IMR-90 (cell line): ENCODE data around the gene SSR1. TPM values are rescaled to one million over a fixed set of nuclear protein-coding genes. Genes with fewer than 3 reads are reported as not detected.
A peak's percentile ranks its signal among the peaks of the same experiment; 100 is the strongest.

Experiments used
- ATAC-seq: fragments of 200-7000 bp; cut with Tn5 transposase; 2 replicates; pipeline ENCODE4 v1.9.1; 2020; ENCODE audit warnings: low read depth, mild to moderate bottlenecking, moderate library complexity
- BruUV-seq: library from RNA; stranded (reverse); fragments of 400-500 nt; replicated peaks from 2 replicates; lab custom pipeline; 2021; lab: Mats Ljungman, UMichigan
- CTCF ChIA-PET: fragments of 300-600 bp; formaldehyde crosslinking; extraction: SDS; loops from one replicate; lab custom pipeline; 2021; ENCODE audit warnings: antibody characterized with exemption; lab: Yijun Ruan, JAX
- POLR2A ChIA-PET: fragments of 300-600 bp; sonication (Branson Sonifier 250); formaldehyde crosslinking; loops from one replicate; lab custom pipeline; 2022; ENCODE audit warnings: antibody characterized with exemption; ENCODE audit not compliant: unreplicated experiment; lab: Charles Lee
- DNase-seq: peaks from one replicate; pipeline ENCODE4 v3.0.0; 2013
- H2AFZ ChIP-seq: replicated peaks from 2 replicates; pipeline ENCODE3; 2013; ENCODE audit warnings: low read length, mild to moderate bottlenecking; ENCODE audit not compliant: poor library complexity
- H2AK5ac ChIP-seq: 2 replicates; pipeline ENCODE4 v1.6.1; 2013; ENCODE audit warnings: low read depth, low read length, inconsistent platforms
- H2AK9ac ChIP-seq: replicated peaks from 2 replicates; pipeline ENCODE3; 2013; ENCODE audit warnings: mild to moderate bottlenecking, low read depth, low read length, moderate library complexity; ENCODE audit not compliant: poor library complexity
- H2BK120ac ChIP-seq: 2 replicates; pipeline ENCODE4 v1.6.1; 2013; ENCODE audit warnings: low read depth, low read length, inconsistent platforms
- H2BK15ac ChIP-seq: 3 replicates; pipeline ENCODE4 v1.6.1; 2013; ENCODE audit warnings: low read depth, low read length, inconsistent platforms
- H2BK20ac ChIP-seq: 2 replicates; pipeline ENCODE4 v1.6.1; 2013; ENCODE audit warnings: low read depth, mild to moderate bottlenecking, inconsistent platforms, low read length, moderate library complexity
- H2BK5ac ChIP-seq: 2 replicates; pipeline ENCODE4 v1.6.1; 2013; ENCODE audit warnings: mild to moderate bottlenecking, low read depth, low read length, inconsistent platforms; ENCODE audit not compliant: poor library complexity, severe bottlenecking
- H3K14ac ChIP-seq: replicated peaks from 2 replicates; pipeline ENCODE4 v1.6.1; 2013; ENCODE audit warnings: low read depth, low read length, inconsistent platforms
- H3K18ac ChIP-seq: 2 replicates; pipeline ENCODE4 v1.6.1; 2013; ENCODE audit warnings: low read depth, low read length, control low read depth
- H3K23ac ChIP-seq: 2 replicates; pipeline ENCODE4 v1.6.1; 2013; ENCODE audit warnings: low read depth, low read length, inconsistent platforms
- H3K27ac ChIP-seq: 2 replicates; pipeline ENCODE4 v1.5.1; 2013; ENCODE audit warnings: mild to moderate bottlenecking, control low read depth, low read length; ENCODE audit not compliant: insufficient read depth
- H3K27me3 ChIP-seq: 2 replicates; pipeline ENCODE4 v1.6.1; 2013; ENCODE audit warnings: low read length; ENCODE audit not compliant: control insufficient read depth, insufficient read depth
- H3K36me3 ChIP-seq: 2 replicates; pipeline ENCODE4 v1.6.1; 2013; ENCODE audit warnings: low read length, mixed read lengths; ENCODE audit not compliant: control insufficient read depth, insufficient read depth
- H3K4ac ChIP-seq: 2 replicates; pipeline ENCODE4 v1.6.1; 2013; ENCODE audit warnings: low read depth, low read length, inconsistent platforms
- H3K4me1 ChIP-seq: 2 replicates; pipeline ENCODE4 v1.6.1; 2013; ENCODE audit warnings: low read length, mixed read lengths; ENCODE audit not compliant: control insufficient read depth, insufficient read depth
- H3K4me2 ChIP-seq: 2 replicates; pipeline ENCODE4 v1.6.1; 2013; ENCODE audit warnings: low read depth, mild to moderate bottlenecking, control low read depth, low read length, moderate library complexity
- H3K4me3 ChIP-seq: 2 replicates; pipeline ENCODE4 v1.5.1; 2013; ENCODE audit warnings: low read depth, mild to moderate bottlenecking, control low read depth, low read length, moderate library complexity; ENCODE audit not compliant: insufficient read depth
- H3K56ac ChIP-seq: 2 replicates; pipeline ENCODE4 v1.6.1; 2013; ENCODE audit warnings: low read length, inconsistent platforms; ENCODE audit not compliant: insufficient read depth; ENCODE audit errors: extremely low read depth
- H3K79me1 ChIP-seq, 2 experiments: 2 replicates each; pipeline ENCODE4 v1.6.1; 2013; ENCODE audit warnings: low read length in 2 of 2, inconsistent platforms in 1 of 2, low read depth in 1 of 2
- H3K9ac ChIP-seq: 2 replicates; pipeline ENCODE4 v1.6.1; 2013; ENCODE audit warnings: low read depth, low read length, control low read depth
- H3K9me1 ChIP-seq: 2 replicates; pipeline ENCODE4 v1.6.1; 2013; ENCODE audit warnings: low read length, inconsistent platforms; ENCODE audit not compliant: insufficient read depth
- H3K9me3 ChIP-seq: 2 replicates; pipeline ENCODE4 v1.6.1; 2013; ENCODE audit warnings: low read length; ENCODE audit not compliant: control insufficient read depth, insufficient read depth
- H4K20me1 ChIP-seq: 2 replicates; pipeline ENCODE4 v1.6.1; 2013; ENCODE audit warnings: low read length, inconsistent platforms; ENCODE audit not compliant: insufficient read depth
- H4K5ac ChIP-seq: 2 replicates; pipeline ENCODE4 v1.6.1; 2013; ENCODE audit warnings: mild to moderate bottlenecking, low read depth, low read length, control low read depth
- H4K8ac ChIP-seq, 2 experiments: 2 replicates each; pipeline ENCODE4 v1.6.1; 2013; ENCODE audit warnings: low read depth in 2 of 2, low read length in 2 of 2, control low read depth in 1 of 2, inconsistent platforms in 1 of 2
- H4K91ac ChIP-seq: 2 replicates; pipeline ENCODE4 v1.6.1; 2013; ENCODE audit warnings: low read depth, low read length, inconsistent platforms; ENCODE audit not compliant: insufficient read depth
- BHLHE40 ChIP-seq: fragments of 150-350 bp; IDR thresholded peaks from 2 replicates; pipeline ENCODE4 v1.6.1; 2016; ENCODE audit warnings: mild to moderate bottlenecking, low read depth, low read length
- CHD1 ChIP-seq: IDR thresholded peaks from 2 replicates; pipeline ENCODE4 v1.6.1; 2012; ENCODE audit warnings: low read depth, low read length, improper control_type of control experiment
- CTCF ChIP-seq: conservative IDR thresholded peaks from 2 replicates; pipeline ENCODE4 v1.5.1; 2012; ENCODE audit warnings: mild to moderate bottlenecking, low read depth, low read length, improper control_type of control experiment
- FOS ChIP-seq: fragments of 150-350 bp; IDR thresholded peaks from 2 replicates; pipeline ENCODE4 v1.6.1; 2016; ENCODE audit warnings: low read depth, low read length
- MAFK ChIP-seq: IDR thresholded peaks from 2 replicates; pipeline ENCODE4 v1.6.1; 2012; ENCODE audit warnings: low read depth, low read length, improper control_type of control experiment
- WGBS, 2 experiments: methylation state at CpG; one replicate each; pipeline versions ENCODE4 v1.1.5 to v1.1.7; 2013; ENCODE audit warnings: missing lambda C conversion rate in 2 of 2; ENCODE audit not compliant: insufficient read length in 1 of 2; ENCODE audit errors: extremely low coverage in 2 of 2; 5-methylcytosine and 5-hydroxymethylcytosine counted together
- dilution Hi-C: fragments of 300-500 bp; cut with HindIII; formaldehyde crosslinking; loops from one replicate; pipeline ENCODE4 v1.14.3; 2018; ENCODE audit warnings: low sequenced_read_pairs; ENCODE audit not compliant: unreplicated experiment
- in situ Hi-C: fragments of 300-500 bp; cut with MboI; formaldehyde crosslinking; loops from 3 replicates; pipeline ENCODE4 v1.14.3; 2019; ENCODE audit warnings: low sequenced_read_pairs, inconsistent platforms, mixed read lengths
- intact Hi-C: fragments of 100-400 bp; cut with micrococcal nuclease; formaldehyde crosslinking; loops from 2 replicates; pipeline ENCODE4 v1.10.0; 2022
- polyA plus RNA-seq, 3 experiments: library from polyadenylated mRNA; depleted of rRNA; stranded (reverse); fragments of >200 nt; gene quantifications; 2 replicates each; pipeline ENCODE4 v1.2.3, GENCODE V29; 2012; ENCODE audit warnings: low replicate concordance in 1 of 3
- total RNA-seq: library from RNA; depleted of rRNA; stranded (reverse); fragments of >200 nt; gene quantifications from 2 replicates; pipeline ENCODE4 v1.2.3, GENCODE V29; 2012

SSR1 gene
- total and polyA plus RNA-seq, 2 of the 4 experiments (the other 2 are of a cell fraction), result 110 to 120 TPM

- in situ Hi-C loops, result loop anchor here (10.0 kb wide), 1 partner anchor 568 kb away; no protein-coding TSS in a partner anchor
- Histone ChIP-seq H2BK20ac (no peak overlapping the region), H4K20me1 (peaks cover 23% of the 10 kb centered on the region), H3K27me3 (no peaks in the 10 kb centered on the region), H3K4me2 (no peak overlapping the region), H3K9ac (peak overlapping the region; percentile 47; the same call in 1 of the 2 replicates), H3K36me3 (peaks cover 30% of the 10 kb centered on the region), H2BK15ac (no peak overlapping the region), H2AK9ac (no peak overlapping the region), H3K9me1 (peaks cover 5% of the 10 kb centered on the region; the same call in 1 of the 2 replicates), H3K4ac (no peak overlapping the region), H3K4me3 (no peak overlapping the region), H3K27ac (peak overlapping the region; percentile 49; the same call in 1 of the 2 replicates), H4K5ac (no peak overlapping the region), H3K18ac (no peak overlapping the region), H2AFZ (no peak overlapping the region), H3K79me1 (peaks cover 12 to 67% of the 10 kb centered on the region in 2 experiments), H3K56ac (no peak overlapping the region), H3K4me1 (peaks cover 11% of the 10 kb centered on the region), H2BK120ac (no peak overlapping the region), H4K8ac (no peak overlapping the region), H2BK5ac (no peak overlapping the region), H3K9me3 (no peaks in the 10 kb centered on the region), H3K14ac (no peak overlapping the region), H3K23ac (no peak overlapping the region), H2AK5ac (no peak overlapping the region), H4K91ac (no peak overlapping the region)
- TF ChIP-seq MAFK (no peak), CHD1 (no peak), FOS (no peak), BHLHE40 (no peak), CTCF (no peak)
- ChIA-PET CTCF (interaction anchor here (0.6 to 1.7 kb wide), 4 partner anchors 105 to 561 kb away, joined by 3 to 11 read pairs (median 8); no protein-coding TSS in a partner anchor), POLR2A (no interaction called here)
- ATAC-seq (no peak; the same call in 1 of the 2 replicates), DNase-seq (no peak)
- intact Hi-C loops, result loop anchor here (1.0 to 10.0 kb wide), 5 partner anchors 134 to 566 kb away; no protein-coding TSS in a partner anchor
- dilution Hi-C loops, result no loop called here
- no TSS peak for BruUV-seq
- WGBS, 2 experiments, result no CpG with 5 or more reads among the region's 4 CpGs
Observed at GRCh38 chr6:7242835-7243178, 70.2 kb downstream of the SSR1 start.
